PC-9 (cell line): ENCODE results near the gene PDZRN4. TPM values are rescaled to one million over a fixed set of nuclear protein-coding genes. Genes with fewer than 3 reads are reported as not detected.

Source experiments
- BruUV-seq: library from RNA; stranded (reverse); fragments of 400-500 nt; replicated peaks from 2 replicates; lab custom pipeline; 2021; lab: Mats Ljungman, UMichigan
- CTCF ChIA-PET: fragments of 300-600 bp; sonication (Branson Sonifier 250); formaldehyde crosslinking; loops from one replicate; lab custom pipeline; 2022; ENCODE audit warnings: antibody characterized with exemption; lab: Charles Lee
- POLR2A ChIA-PET: fragments of 300-600 bp; sonication (Branson Sonifier 250); formaldehyde crosslinking; loops from one replicate; lab custom pipeline; 2022; ENCODE audit warnings: antibody characterized with exemption; ENCODE audit not compliant: unreplicated experiment; lab: Charles Lee
- DNase-seq, 2 experiments: peaks; one replicate each; pipeline versions ENCODE4 v3.0.0 to v3.0.0-alpha.2; 2015 to 2022; ENCODE audit warnings: mixed read lengths in 1 of 2
- H2AFZ ChIP-seq: fragments of 200-600 bp; sonication (generic); 2 replicates; pipeline ENCODE4 v1.8.1; 2017; ENCODE audit warnings: antibody characterized with exemption
- H3F3A ChIP-seq: fragments of 200-600 bp; sonication (generic); 2 replicates; pipeline ENCODE4 v1.8.1; 2017; ENCODE audit warnings: antibody characterized with exemption, mild to moderate bottlenecking, low read depth; ENCODE audit not compliant: insufficient read depth
- H3K27ac ChIP-seq: fragments of 200-600 bp; sonication (generic); 2 replicates; pipeline ENCODE4 v1.6.1; 2016; ENCODE audit warnings: mixed run types
- H3K27me3 ChIP-seq: fragments of 200-600 bp; sonication (generic); 2 replicates; pipeline ENCODE4 v1.6.1; 2016; ENCODE audit warnings: low read depth, mixed run types; ENCODE audit not compliant: insufficient read depth
- H3K36me3 ChIP-seq: fragments of 200-600 bp; sonication (generic); 2 replicates; pipeline ENCODE4 v1.6.1; 2016; ENCODE audit warnings: low read depth, mixed run types
- H3K4me1 ChIP-seq: fragments of 200-600 bp; sonication (generic); replicated peaks from 2 replicates; pipeline ENCODE4 v1.6.1; 2016; ENCODE audit warnings: mixed run types; ENCODE audit not compliant: insufficient read depth
- H3K4me2 ChIP-seq: fragments of 200-600 bp; sonication (generic); 2 replicates; pipeline ENCODE4 v1.6.1; 2017; ENCODE audit warnings: mixed run types
- H3K4me3 ChIP-seq: fragments of 200-600 bp; sonication (generic); 2 replicates; pipeline ENCODE4 v1.6.1; 2016; ENCODE audit warnings: mixed run types
- H3K79me2 ChIP-seq: fragments of 200-600 bp; sonication (generic); 2 replicates; pipeline ENCODE4 v1.6.1; 2017; ENCODE audit warnings: low read depth, mixed run types
- H3K9me2 ChIP-seq: fragments of 200-600 bp; sonication (generic); 2 replicates; pipeline ENCODE4 v1.8.1; 2017; ENCODE audit warnings: mild to moderate bottlenecking; ENCODE audit not compliant: insufficient read depth
- H3K9me3 ChIP-seq: fragments of 200-600 bp; sonication (generic); 2 replicates; pipeline ENCODE4 v1.8.1; 2016; ENCODE audit warnings: low read depth; ENCODE audit not compliant: insufficient read depth
- H4K20me1 ChIP-seq: fragments of 200-600 bp; sonication (generic); 2 replicates; pipeline ENCODE4 v1.8.1; 2017; ENCODE audit not compliant: insufficient read depth
- CTCF ChIP-seq: fragments of 200-600 bp; sonication (generic); conservative IDR thresholded peaks from 2 replicates; pipeline ENCODE4 v1.6.1; 2017; ENCODE audit warnings: mixed run types, antibody characterized with exemption, mild to moderate bottlenecking, moderate library complexity
- EZH2 ChIP-seq: fragments of 200-600 bp; sonication (generic); IDR thresholded peaks from 2 replicates; pipeline ENCODE4 v1.8.0; 2017; ENCODE audit warnings: antibody characterized with exemption, low read depth
- intact Hi-C: fragments of 100-400 bp; cut with micrococcal nuclease; formaldehyde crosslinking; loops from one replicate; pipeline ENCODE4 v1.10.0; 2022; ENCODE audit not compliant: unreplicated experiment
- total RNA-seq: library from RNA; stranded (reverse); gene quantifications from 2 replicates; pipeline ENCODE4 v1.2.3, GENCODE V29; 2021

Gene PDZRN4
- total RNA-seq, 1 experiment from 2014 or later = not detected

- intact Hi-C loops = no loop called here
- Histone ChIP-seq H2AFZ (no peak overlapping the region), H3K79me2 (no peaks in the 10 kb centered on the region), H3K4me1 (no peaks in the 10 kb centered on the region), H3K4me2 (no peak overlapping the region), H3K36me3 (no peaks in the 10 kb centered on the region), H3K27ac (no peak overlapping the region), H3K4me3 (no peak overlapping the region), H3K27me3 (no peaks in the 10 kb centered on the region), H4K20me1 (no peaks in the 10 kb centered on the region), H3F3A (no peaks in the 10 kb centered on the region), H3K9me2 (no peaks in the 10 kb centered on the region), H3K9me3 (no peaks in the 10 kb centered on the region)
- CTCF ChIA-PET = no interaction called here
- BruUV-seq = no TSS peak
- POLR2A ChIA-PET = no interaction called here
- DNase-seq = no peak
- TF ChIP-seq CTCF = no peak
- TF ChIP-seq EZH2 = no peak
Observed at GRCh38 chr12:41223600-41223999, 35.5 kb downstream of the PDZRN4 start.

- H3F3A ChIP-seq = no peaks in the 10 kb centered on the region
- H3K79me2 ChIP-seq = no peaks in the 10 kb centered on the region
- H3K4me2 ChIP-seq = no peak overlapping the region
- no peaks in the 10 kb centered on the region for H3K27me3 ChIP-seq
- no peaks in the 10 kb centered on the region for H3K4me1 ChIP-seq
- ChIA-PET CTCF (no interaction called here), POLR2A (no interaction called here)
- DNase-seq = no peak
- no peaks in the 10 kb centered on the region for H3K9me3 ChIP-seq
- H2AFZ ChIP-seq = no peak overlapping the region
- no TSS peak for BruUV-seq
- no peak overlapping the region for H3K4me3 ChIP-seq
- no peaks in the 10 kb centered on the region for H3K36me3 ChIP-seq
- intact Hi-C loops = no loop called here
- H3K9me2 ChIP-seq = no peaks in the 10 kb centered on the region
- no peaks in the 10 kb centered on the region for H4K20me1 ChIP-seq
- TF ChIP-seq CTCF = no peak
- no peak for TF ChIP-seq EZH2
- no peak overlapping the region for H3K27ac ChIP-seq
Observed at GRCh38 chr12:41224066-41224465, 35.9 kb downstream of the PDZRN4 start.

GRCh38 chr12:41225179-41225578, 37.1 kb downstream of the PDZRN4 start:
- no peaks in the 10 kb centered on the region for H3K9me3 ChIP-seq
- DNase-seq = no peak
- no peaks in the 10 kb centered on the region for H3K9me2 ChIP-seq
- H3K4me2 ChIP-seq = no peak overlapping the region
- no peak overlapping the region for H2AFZ ChIP-seq
- ChIA-PET POLR2A (no interaction called here), CTCF (no interaction called here)
- intact Hi-C loops = no loop called here
- H3F3A ChIP-seq = no peaks in the 10 kb centered on the region
- no peak overlapping the region for H3K4me3 ChIP-seq
- H4K20me1 ChIP-seq = no peaks in the 10 kb centered on the region
- no peak for TF ChIP-seq EZH2
- TF ChIP-seq CTCF = no peak
- BruUV-seq = no TSS peak
- H3K4me1 ChIP-seq = no peaks in the 10 kb centered on the region
- no peaks in the 10 kb centered on the region for H3K79me2 ChIP-seq
- H3K27me3 ChIP-seq = no peaks in the 10 kb centered on the region
- H3K36me3 ChIP-seq = no peaks in the 10 kb centered on the region
- H3K27ac ChIP-seq = no peak overlapping the region
